ENCODE data around the gene PPP1R14C.

Gene PPP1R14C

DNA sequence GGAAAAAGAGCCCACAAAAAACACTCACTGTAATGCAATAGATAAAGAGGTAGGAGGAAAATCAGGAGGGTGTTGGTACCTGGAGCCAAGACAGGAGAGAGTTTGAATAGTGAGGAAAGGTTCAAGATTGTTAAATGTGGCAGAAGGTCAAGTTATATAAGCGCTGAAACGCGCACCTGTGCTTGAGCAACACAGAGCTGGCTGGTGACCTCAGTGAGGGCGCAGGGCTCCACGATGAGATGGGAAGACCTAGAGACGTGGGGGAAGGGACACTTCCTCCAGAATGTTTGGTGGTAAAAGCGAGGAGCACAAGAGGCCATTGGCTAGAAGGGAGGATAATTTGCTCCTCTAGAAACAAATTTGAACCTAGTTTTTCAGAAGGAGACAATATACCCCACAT lies 4.2 kb upstream of the PPP1R14C start:
- DNase-seq (ENCODE audit: low read depth in 3 of 3): no peak

DNA sequence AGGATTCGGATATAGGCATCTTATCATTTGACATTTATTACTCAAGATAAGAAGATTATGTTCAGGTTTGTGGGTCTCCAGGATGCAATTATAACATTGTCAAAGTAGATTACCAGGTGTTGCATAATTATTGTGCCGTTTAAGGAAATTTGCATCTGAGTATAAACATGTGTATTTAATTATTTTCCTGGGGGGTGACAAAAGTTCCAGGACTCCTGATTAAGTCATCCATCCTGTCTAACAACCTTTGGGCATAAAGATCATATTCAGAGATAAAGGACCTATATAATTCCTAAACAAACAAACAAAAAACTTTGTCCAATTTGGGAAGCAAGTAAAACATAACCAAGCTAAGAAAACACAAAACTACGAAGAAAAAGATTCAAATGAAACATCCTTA lies 3.3 kb upstream of the PPP1R14C start:
- DNase-seq (ENCODE audit: low read depth in 3 of 3): no peak

DNA sequence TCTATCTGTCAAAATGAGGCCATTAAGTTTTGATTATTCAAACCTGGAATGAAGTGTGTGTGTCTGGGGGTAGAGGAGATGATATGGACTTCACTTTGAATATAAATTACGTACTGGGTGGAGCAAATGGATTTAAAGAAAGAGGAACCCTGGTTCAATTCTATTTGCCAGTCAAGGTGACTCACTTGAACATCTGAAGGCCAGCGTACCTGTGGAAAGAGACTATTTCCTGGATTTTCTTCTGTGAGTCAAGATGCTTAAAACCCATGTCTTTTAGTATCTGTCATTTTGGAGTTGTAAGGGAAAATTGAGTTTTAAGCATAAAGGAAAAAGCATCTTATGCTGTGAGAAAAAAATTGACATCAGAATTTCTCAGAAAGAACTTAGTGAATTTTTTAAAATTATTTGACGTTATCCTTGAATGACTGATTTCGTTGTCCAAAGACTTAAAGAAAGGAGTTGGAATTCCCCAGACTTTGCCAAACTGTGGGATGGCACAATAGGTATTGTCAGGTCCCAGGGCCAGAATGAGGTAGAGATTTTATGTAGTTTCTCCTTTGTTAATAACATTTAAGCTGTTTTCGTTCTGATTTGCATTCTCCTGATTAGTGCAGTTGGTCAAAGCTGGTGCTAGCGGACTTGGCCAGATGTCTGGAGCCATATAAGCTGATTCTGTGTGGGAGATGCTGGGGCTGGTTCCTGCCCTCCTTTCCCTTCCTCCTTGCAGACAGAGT lies 2.4 kb upstream of the PPP1R14C start:
- no peak for DNase-seq (ENCODE audit: low read depth in 3 of 3)

DNA sequence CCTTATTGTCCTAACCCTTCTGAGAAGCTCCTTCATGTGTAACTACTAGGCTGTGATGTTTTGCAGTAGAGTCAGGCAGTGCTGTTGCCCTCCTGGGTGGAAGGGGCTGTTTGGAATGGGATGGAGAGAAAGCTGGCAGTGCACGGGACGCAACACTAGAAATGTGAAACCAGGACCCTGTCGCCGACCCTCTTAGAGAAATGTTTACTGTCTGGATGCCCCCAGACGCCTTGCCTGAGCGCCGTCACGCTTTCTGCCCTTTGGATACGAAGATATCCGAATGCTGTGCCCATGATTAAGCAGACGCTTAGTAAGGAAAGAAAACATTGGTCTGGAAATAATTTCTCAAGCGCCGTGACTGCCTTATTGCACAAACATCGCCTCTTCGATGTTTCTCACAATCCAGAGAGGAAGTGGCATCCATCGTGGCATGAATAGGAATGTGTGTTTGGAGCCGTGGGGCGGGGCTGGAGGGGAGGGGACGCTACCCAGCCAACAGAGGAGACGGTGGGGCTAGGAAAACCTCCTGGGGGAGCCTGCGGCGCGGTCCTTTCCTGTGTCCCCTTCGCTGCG lies 661 bp upstream of the PPP1R14C start:
- no peak for DNase-seq (ENCODE audit: low read depth in 3 of 3)

DNA sequence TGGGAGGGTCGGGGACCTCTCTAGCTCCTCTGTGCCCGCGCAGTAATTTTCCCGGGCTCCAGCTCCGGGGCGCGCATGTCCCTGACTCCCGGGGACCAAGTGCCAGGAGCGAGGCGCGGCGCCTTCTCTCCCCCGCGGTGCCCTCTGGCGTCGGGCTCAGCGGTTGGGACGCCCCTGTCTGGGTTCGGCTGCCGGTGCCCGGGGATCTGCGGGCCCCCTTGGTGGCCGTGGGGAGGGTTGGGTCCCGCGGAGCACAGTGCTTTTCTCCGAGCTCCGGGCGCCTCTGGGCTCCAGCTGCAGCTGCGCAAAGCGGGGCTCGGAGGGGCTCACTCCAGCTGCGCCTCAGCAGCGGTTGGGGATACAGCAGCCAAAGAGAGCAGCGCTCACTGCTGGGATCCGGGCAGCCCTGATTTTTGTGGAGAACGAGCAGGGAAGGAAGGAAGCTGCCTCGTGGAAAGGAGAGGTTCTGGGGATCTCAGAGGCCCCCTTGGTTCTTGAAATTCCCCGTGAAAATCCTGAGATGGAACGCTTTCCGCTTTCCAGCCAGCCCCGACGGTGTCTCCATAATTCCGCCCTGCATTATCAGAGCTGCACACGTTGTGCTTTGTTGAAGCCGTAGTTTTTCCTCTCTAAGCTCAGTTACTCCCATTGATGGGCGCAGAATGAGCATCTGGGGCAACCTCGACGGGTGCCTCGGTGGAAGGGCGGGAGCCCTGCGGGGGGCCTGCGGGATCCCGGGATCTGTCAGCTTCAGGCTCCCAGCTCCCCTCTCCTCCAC lies 861 bp downstream of the PPP1R14C start:
- no peak for DNase-seq (ENCODE audit: low read depth in 3 of 3)

DNA sequence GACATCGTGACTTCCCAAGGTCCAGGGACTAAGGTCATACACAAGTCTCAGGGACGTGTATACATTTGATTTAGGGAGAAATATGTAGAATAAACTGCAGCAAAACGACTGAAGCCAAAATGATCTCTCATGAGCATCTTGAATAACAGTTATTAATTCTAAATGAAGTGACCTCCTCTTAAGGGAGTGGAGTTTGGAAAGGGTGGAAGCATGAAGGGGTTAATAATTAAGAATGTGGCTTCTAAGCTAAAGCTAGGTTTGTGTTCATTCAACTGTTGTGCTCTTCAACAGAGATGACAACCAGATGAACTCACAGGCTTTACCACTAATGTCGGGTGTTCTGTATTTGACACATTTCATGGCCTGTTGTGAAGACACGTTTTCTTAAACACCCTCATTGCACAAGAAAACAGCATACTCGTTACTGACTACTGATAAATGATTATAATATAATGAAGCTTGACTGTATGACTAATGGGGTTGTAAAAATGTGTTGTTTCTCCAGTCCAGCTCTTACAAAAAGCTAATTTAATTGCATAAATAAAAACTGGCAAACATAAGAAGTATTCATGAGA lies 1.5 kb downstream of the PPP1R14C start:
- DNase-seq (ENCODE audit: low read depth in 3 of 3): no peak

DNA sequence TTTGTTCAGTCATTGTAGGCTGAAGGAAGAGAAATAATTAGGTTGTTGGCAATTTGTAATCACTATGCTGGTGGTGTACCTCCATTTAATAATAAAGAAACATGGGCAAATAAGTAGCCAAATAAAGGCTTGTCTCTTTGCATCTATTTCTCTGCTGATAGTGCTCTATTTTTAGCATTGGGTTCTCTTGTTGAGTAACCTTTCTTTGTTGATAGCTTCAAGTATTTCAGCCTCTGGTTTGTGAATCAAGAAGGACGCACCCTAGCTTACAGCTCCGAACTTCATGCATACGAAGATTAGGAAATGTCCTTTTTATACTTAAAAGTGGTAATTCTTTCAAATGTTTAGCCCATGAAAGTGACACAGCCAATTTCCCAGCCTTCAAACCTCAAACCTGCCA lies 2.6 kb downstream of the PPP1R14C start:
- DNase-seq (ENCODE audit: low read depth in 3 of 3): no peak

DNA sequence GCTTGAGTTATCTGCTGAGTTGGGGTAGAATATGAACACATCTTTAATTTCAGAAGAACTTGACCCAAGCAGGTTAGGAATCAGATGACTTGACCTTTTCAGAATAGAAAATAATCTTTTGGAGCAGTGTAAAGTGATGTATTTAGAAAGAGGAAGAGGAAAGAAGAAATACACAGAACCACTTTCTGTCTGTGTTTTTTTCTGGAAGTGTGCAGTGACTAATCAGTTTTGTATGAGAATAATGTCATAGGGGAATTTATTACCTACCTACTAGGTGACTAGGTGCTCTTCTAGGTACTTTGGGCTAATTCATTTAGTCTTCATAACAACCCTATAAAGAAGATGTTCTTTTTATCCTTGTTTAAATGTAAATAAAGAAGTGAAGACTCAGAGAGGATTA lies 3.0 kb downstream of the PPP1R14C start:
- DNase-seq (ENCODE audit: low read depth in 3 of 3): no peak

DNA sequence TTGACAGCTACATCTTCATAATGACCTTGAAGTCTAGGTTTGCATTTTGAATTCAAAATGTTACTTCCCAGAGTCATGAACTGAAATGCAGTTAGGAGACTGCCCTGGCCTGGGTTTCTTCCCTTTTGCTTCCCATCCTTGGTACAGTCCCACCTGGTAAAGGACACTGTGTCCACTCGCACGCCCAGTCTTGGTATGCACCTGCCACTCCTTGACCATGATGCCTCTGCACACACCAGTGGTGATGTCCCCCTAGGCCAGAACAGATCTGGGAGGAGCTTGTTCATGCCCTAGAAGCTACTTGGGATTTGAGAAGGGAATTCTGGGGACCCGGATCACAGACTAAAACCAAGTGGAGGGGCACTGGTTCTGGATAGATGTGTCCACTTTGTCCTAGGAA lies 3.6 kb downstream of the PPP1R14C start:
- DNase-seq (ENCODE audit: low read depth in 3 of 3): no peak

DNA sequence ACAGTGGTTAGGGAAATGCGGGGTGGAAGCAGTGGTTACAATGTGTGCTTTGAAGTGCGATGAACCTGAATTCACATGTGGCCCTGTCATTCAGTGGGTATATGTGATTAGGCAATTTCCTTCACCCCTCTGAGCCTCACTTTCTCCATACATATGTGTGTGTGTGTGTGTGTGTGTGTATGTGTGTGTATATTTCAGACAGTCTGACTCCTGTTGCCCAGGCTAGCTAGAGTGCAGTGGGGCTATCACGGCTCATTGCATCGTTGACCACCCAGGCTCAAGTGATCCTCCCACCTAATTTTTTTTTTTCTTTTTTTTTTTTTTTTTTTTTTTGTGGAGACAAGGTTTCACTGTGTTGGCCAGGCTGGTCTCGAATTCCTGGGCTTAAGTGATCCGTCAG lies 6.3 kb downstream of the PPP1R14C start:
- no peak for DNase-seq (ENCODE audit: low read depth in 3 of 3)

DNA sequence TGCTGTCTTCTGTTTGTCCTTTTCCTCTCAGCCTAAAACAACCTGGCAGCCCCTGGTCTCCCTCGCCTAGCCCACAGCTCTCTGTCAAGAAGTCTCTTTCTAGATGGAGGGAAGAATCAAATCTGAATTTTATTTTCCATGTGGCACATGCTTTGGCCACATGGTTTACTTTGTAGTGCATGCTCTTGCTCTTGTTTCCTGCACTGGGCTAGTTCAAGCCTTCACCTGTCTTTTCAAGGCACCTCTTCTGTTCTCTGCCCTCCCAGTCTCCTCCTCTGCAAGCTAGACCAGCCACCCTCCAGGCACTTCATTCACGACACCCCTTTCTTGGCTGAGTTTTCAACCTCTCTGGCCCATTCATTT lies 7.6 kb downstream of the PPP1R14C start:
- no peak for DNase-seq (ENCODE audit: low read depth in 3 of 3)

DNA sequence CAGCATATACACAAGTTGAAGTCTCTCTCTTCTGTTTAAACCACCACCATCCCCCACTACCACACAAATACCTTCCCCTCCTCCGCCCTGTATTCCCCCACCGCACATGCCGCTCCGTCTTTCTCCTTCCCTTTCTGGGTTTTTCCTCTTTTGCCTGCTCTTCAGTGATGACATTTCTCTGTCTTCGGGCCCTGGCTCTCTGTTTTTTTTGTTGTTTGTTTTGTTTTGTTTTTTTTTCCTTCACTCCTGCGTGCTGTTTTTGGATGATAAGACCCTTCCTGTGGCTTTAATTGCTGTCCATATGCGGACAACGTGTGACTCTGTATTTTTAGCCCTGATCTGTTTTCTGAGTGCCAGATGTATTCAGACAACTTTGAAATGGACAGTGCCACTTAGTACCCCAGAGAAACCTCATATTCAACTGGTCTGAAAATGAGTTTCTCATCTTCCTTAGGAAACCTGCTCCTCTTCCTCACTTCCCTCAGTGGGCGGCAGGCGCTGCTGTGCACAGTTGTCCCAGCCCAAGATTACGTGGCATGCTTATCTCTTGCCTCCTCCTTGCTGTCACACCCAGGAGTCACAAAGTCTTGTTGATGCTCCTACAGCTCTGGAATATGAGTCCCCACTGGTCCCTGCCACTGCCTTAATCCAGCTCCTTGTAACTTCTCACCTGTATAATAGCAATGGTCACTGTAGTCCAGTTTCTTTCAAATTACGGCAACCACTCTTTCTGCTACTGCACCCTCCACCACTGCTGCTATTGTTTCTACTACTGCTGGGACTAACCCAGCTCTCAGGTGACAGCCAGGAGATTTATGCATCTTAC lies 8.2 kb downstream of the PPP1R14C start:
- no peak for DNase-seq (ENCODE audit: low read depth in 3 of 3)

DNA sequence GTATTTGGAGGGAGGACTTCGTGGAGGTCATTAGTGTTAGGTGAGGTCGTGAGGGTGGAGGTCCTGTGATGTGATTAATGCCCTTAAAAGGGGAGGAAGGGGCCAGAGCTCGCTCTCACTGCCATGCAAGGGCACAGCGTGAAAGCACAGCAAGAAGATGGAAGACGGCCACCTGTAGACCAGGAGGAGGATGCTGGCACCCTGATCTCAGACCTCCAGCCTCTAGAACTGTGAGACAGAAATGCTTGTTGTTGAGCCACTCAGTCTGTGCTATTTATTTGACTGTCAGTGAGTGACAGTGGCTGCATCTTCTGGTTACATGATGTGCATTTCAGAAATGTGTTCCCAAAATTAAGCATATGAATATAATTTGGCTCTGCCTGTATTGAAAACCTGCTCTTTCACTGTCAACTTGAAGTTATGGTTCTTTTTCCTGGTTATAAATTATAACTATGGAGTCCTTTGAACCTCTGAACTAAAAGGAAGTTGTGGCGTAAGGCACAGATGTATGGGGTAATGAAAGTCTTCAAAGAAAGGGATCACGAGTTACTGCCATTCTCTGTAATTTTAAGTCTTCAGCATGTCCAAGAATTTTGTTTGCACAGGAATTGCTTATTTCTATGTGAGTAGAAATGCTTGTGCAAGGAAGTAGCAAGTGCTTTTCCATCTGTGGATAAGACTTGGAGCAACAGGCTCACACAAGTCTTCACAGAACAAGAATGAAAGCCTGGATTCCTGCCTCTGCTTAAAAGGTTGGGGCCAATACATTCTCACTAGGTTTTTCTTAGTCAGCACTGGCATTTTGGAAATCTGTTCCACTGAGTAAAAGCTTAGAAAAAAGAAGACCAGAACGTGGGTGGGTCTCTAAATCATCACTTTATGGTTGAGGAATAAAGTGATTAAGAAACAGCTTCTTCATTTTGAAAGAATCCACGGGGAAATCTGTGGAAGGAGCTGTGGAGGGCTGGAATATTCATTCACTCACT lies 10.3 kb downstream of the PPP1R14C start:
- no peak for DNase-seq (ENCODE audit: low read depth in 3 of 3)

DNA sequence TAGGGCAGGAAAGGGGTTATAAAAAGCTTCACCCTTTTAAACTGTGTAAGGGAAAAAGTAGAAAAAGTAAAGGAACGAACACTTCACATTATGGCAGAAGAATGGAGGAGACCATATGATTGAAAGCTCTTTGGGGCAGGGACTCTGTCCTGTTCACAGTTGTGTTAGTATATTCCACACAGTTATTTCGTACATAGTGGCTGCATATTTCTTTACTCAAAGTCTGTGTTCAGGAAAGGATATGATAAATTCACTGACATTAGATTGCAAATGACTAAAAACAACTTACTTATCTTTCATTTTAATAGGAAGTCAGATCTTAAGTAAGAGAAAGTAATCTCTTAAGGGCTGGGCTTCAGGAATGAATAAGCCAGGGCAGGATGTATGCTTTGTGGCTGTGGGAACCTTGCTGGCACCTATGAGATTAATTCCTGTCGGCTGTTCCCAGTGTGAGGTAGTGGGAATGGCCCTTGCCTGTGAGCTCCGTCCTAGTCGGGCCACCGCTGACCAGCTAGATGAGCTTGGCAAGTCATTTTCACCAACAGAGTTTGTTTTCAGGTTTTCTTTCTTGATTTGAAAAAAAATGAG lies 11.2 kb downstream of the PPP1R14C start:
- DNase-seq (ENCODE audit: low read depth in 3 of 3): no peak

DNA sequence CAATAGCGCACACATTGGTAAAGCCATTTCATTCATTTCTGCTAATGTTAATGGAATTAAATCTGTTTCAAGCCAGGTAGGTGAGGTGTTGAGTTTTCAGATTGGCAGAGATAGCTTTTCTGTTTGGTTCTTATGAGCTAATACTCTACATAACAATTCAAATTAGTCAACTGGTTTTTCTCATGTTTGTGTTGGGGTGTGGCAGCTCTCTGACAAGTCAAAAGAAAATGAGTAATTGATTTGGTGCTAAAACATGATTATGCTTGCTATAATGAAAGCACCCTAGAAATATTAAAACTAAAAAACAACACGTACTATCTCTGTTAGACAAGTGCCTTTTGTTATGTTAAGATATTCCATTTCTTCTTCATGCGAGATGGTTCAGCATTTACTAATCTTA lies 13.6 kb downstream of the PPP1R14C start:
- no peak for DNase-seq (ENCODE audit: low read depth in 3 of 3)

DNA sequence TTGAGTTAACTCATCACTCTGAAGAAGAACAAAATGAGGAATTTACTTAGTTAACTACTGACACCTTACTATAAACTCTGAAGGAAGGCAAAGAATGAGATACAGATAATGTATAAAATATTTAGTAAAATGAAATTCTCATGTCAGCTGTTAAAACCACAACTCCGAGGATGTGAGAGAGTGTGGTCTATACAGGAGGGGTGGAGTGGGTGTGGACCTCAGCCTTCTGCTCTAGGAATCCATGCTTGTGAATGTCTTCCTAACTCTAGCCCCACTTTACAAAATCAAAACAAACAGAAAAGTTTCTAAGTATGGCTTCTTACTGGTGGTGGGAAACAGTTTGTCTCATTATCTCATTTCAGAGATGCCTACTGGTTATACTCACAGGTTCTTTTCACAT lies 14.2 kb downstream of the PPP1R14C start:
- no peak for DNase-seq (ENCODE audit: low read depth in 3 of 3)

DNA sequence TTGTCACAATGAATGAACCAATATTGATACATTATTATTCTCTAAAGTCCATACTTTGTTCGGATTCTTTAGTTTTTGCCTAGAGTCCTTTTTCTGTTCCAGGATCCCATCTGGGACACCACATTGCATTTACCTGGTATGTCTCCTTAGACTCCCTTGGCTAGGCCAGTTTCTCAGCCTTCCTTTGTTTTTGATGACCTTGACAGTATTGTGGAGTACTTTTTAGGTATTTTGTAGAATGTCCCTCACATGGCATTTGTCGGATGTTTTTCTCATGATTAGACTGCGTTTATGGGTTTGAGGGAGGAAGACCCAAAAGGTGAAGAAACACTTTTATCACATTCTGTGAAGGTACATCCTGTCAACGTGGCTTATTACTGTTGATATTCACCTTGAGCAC lies 16.9 kb downstream of the PPP1R14C start:
- no peak for DNase-seq (ENCODE audit: low read depth in 3 of 3)

DNA sequence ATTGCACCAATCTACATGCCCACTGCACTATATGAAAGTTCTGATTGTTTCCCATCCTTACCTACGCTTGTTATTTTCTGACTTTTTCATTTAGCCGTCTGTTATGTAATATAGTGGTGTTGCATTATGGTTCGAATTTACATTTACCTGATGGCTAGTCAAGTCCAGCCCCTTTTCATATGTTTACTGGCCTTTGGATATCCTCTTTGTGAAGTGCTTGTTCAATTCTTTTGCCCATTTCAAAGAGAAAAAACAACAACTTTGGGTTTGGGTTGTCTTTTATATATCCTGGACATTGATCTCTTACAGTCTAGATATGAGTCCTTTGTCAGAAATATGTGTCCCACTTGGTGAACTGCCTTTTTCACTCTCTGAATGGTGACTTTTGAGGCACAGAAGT lies 21.1 kb downstream of the PPP1R14C start:
- no peak for DNase-seq (ENCODE audit: low read depth in 3 of 3)

DNA sequence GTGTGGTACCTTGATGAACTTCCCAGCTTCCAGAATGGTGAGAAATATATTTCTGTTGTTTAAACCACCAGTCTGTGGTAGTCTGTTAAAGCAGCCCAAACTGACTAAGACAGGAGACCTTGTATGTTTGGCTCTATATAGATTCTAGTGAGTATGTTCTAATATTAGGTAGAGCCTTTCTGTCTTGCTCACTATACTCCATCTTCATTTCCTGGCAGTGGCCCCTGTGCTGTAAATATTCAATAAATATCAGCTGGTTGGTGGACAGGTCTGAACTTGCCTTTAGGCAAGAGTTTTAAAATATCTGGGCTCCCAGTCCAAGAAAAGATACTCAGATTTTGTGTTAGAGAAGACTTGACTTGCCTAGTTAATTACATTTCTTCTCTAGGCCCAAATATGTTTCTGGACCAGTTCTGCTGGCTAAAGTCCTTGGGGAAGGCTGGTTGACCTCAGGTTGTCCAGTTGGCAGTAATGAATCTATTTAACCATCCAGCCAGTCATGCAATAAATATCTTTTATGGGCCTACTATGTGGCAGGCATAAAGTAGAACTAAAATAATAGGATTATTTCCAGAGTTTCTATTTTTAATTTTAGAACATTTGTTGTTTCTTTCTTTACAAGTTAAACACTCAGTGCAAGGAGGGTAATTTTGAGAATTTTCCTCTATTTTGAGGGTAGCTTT lies 22.3 kb downstream of the PPP1R14C start:
- DNase-seq (ENCODE audit: low read depth in 3 of 3): no peak

DNA sequence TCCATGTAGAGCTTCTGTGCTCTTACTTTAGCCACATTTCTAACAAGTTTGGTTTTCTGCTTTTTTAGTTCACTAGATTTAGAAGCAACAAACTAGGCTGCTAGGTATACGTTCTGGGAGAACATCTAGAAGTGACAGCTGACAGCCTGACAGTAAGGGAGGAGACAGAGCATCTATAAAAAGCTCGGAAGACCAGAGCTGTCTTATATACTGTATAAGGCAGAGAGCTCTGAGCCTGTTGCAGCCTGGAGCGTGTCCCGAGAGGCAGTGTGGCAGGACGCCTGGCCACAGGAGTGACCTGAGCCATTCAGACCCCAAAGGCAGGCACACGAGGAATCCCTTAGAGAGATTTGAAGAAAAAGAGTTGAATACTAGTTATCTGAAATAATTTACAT lies 24.6 kb downstream of the PPP1R14C start:
- DNase-seq (ENCODE audit: low read depth in 3 of 3): no peak
